OCI-LY1 (cell line): ENCODE measurements around the gene CSTF2.

Experiments
- H2AFZ ChIP-seq: fragments of 200-600 bp; sonication (generic), shearing (Covaris generic); 2 replicates; pipeline ENCODE4 v1.6.0; 2014; ENCODE audit warnings: antibody characterized with exemption, mild to moderate bottlenecking, low read length
- H3F3A ChIP-seq: fragments of 200-600 bp; sonication (generic), shearing (Covaris generic); 2 replicates; pipeline ENCODE4 v1.6.0; 2014; ENCODE audit warnings: mild to moderate bottlenecking, antibody characterized with exemption, low read length, moderate library complexity; ENCODE audit not compliant: insufficient read depth
- H3K27ac ChIP-seq: fragments of 200-600 bp; sonication (generic); 2 replicates; pipeline ENCODE4 v1.5.1; 2014; ENCODE audit warnings: low read length, mixed run types, mild to moderate bottlenecking, low read depth; ENCODE audit not compliant: poor library complexity, severe bottlenecking
- H3K27me3 ChIP-seq: fragments of 200-600 bp; sonication (generic); 2 replicates; pipeline ENCODE4 v1.6.0; 2014; ENCODE audit warnings: antibody characterized with exemption, mild to moderate bottlenecking, low read length, moderate library complexity; ENCODE audit not compliant: insufficient read depth
- H3K36me3 ChIP-seq: fragments of 200-600 bp; sonication (generic); 2 replicates; pipeline ENCODE4 v1.6.1; 2014; ENCODE audit warnings: mild to moderate bottlenecking, antibody characterized with exemption, low read length, moderate library complexity, mixed read lengths; ENCODE audit not compliant: insufficient read depth
- H3K4me1 ChIP-seq: fragments of 200-600 bp; sonication (generic); 2 replicates; pipeline ENCODE4 v1.5.1; 2014; ENCODE audit warnings: mild to moderate bottlenecking, low read length, moderate library complexity; ENCODE audit not compliant: insufficient read depth, severe bottlenecking
- H3K4me2 ChIP-seq: fragments of 200-600 bp; sonication (generic), shearing (Covaris generic); 2 replicates; pipeline ENCODE4 v1.6.1; 2014; ENCODE audit warnings: low read length
- H3K4me3 ChIP-seq: fragments of 200-600 bp; sonication (generic); 2 replicates; pipeline ENCODE4 v1.5.1; 2014; ENCODE audit warnings: low read length, low read depth, mild to moderate bottlenecking, mixed read lengths; ENCODE audit not compliant: poor library complexity, severe bottlenecking
- H3K79me2 ChIP-seq: fragments of 200-600 bp; shearing (Covaris generic); 2 replicates; pipeline ENCODE4 v1.6.1; 2016; ENCODE audit warnings: mixed run types, low read length, mixed read lengths; ENCODE audit not compliant: insufficient read depth
- H3K9ac ChIP-seq: fragments of 200-600 bp; sonication (generic), shearing (Covaris generic); 2 replicates; pipeline ENCODE4 v1.6.1; 2014; ENCODE audit warnings: mild to moderate bottlenecking, low read length, mixed read lengths
- H3K9me2 ChIP-seq: fragments of 200-600 bp; sonication (generic), shearing (Covaris generic); 2 replicates; pipeline ENCODE4 v1.6.1; 2014; ENCODE audit warnings: low read depth, mild to moderate bottlenecking, low read length, mixed read lengths
- H3K9me3 ChIP-seq: fragments of 200-600 bp; shearing (Covaris generic); 2 replicates; pipeline ENCODE4 v1.6.1; 2014; ENCODE audit warnings: low read length, mixed read lengths
- H4K20me1 ChIP-seq: fragments of 200-600 bp; sonication (generic), shearing (Covaris generic); 2 replicates; pipeline ENCODE4 v1.6.0; 2016; ENCODE audit warnings: mild to moderate bottlenecking, low read length; ENCODE audit not compliant: insufficient read depth
- EZH2 ChIP-seq: fragments of 200-600 bp; sonication (generic), shearing (Covaris generic); IDR thresholded peaks from 2 replicates; pipeline ENCODE4 v1.8.0; 2017; ENCODE audit warnings: borderline replicate concordance, mixed run types, mild to moderate bottlenecking, antibody characterized with exemption, low read length, moderate library complexity, mixed read lengths
- TF ChIP-seq, protein P1 (sequence below): fragments of 200-600 bp; sonication (generic), shearing (Covaris generic); IDR thresholded peaks from 2 replicates; pipeline ENCODE4 v1.5.1; 2017; ENCODE audit warnings: mild to moderate bottlenecking, antibody characterized with exemption, low read length, moderate library complexity, mixed read lengths

Gene CSTF2

DNA sequence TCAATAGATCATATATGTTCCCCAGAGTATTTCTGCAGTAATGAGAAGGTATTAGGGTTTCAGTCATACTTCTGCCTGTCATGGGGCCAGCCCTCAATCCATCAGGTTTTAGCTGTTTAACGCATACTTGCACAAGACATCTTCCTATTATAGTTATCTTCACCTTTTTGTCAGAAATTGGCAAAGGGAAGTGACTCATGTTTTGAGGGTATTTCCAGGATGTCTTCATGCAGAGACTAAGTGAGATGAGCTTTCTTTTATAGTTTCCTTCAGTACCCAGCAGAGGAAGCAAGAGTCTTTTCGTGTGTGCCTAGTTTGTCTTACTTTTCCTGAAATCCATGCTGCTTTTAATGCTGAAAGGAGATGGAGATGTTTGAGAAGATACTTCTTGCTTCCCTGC lies 9.5 kb downstream of the CSTF2 start:
- H3K9me2 ChIP-seq: no peaks in the 10 kb centered on the region
- TF ChIP-seq, protein P1, sequence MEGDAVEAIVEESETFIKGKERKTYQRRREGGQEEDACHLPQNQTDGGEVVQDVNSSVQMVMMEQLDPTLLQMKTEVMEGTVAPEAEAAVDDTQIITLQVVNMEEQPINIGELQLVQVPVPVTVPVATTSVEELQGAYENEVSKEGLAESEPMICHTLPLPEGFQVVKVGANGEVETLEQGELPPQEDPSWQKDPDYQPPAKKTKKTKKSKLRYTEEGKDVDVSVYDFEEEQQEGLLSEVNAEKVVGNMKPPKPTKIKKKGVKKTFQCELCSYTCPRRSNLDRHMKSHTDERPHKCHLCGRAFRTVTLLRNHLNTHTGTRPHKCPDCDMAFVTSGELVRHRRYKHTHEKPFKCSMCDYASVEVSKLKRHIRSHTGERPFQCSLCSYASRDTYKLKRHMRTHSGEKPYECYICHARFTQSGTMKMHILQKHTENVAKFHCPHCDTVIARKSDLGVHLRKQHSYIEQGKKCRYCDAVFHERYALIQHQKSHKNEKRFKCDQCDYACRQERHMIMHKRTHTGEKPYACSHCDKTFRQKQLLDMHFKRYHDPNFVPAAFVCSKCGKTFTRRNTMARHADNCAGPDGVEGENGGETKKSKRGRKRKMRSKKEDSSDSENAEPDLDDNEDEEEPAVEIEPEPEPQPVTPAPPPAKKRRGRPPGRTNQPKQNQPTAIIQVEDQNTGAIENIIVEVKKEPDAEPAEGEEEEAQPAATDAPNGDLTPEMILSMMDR: no peak
- TF ChIP-seq EZH2: no peak
- no peaks in the 10 kb centered on the region for H3K4me1 ChIP-seq
- H3K4me2 ChIP-seq: no peak overlapping the region
- no peak overlapping the region for H3K4me3 ChIP-seq
- H3K27me3 ChIP-seq: no peaks in the 10 kb centered on the region
- H3K27ac ChIP-seq: no peak overlapping the region
- H2AFZ ChIP-seq: no peak overlapping the region
- no peaks in the 10 kb centered on the region for H3K9me3 ChIP-seq
- H3F3A ChIP-seq: no peaks in the 10 kb centered on the region
- peaks cover 70% of the 10 kb centered on the region for H3K36me3 ChIP-seq
- H3K9ac ChIP-seq: no peak overlapping the region
- no peaks in the 10 kb centered on the region for H4K20me1 ChIP-seq
- H3K79me2 ChIP-seq: no peaks in the 10 kb centered on the region

- Histone ChIP-seq H3K9ac (no peak overlapping the region), H3F3A (no peaks in the 10 kb centered on the region), H3K9me3 (no peaks in the 10 kb centered on the region), H3K79me2 (no peaks in the 10 kb centered on the region), H3K36me3 (peaks cover 68% of the 10 kb centered on the region), H4K20me1 (no peaks in the 10 kb centered on the region), H2AFZ (no peak overlapping the region), H3K4me1 (no peaks in the 10 kb centered on the region), H3K9me2 (no peaks in the 10 kb centered on the region), H3K4me3 (no peak overlapping the region), H3K4me2 (no peak overlapping the region), H3K27me3 (no peaks in the 10 kb centered on the region), H3K27ac (no peak overlapping the region)
- no peak for TF ChIP-seq EZH2
- TF ChIP-seq, protein P1: no peak
Observed at GRCh38 chrX:100830143-100830542, 10.0 kb downstream of the CSTF2 start.

- Histone ChIP-seq H4K20me1 (no peaks in the 10 kb centered on the region), H3K9ac (no peak overlapping the region), H3K27ac (no peak overlapping the region), H3K4me2 (no peak overlapping the region), H3F3A (no peaks in the 10 kb centered on the region), H3K36me3 (peaks cover 72% of the 10 kb centered on the region), H3K79me2 (no peaks in the 10 kb centered on the region), H2AFZ (no peak overlapping the region), H3K9me2 (no peaks in the 10 kb centered on the region), H3K4me3 (no peak overlapping the region), H3K4me1 (no peaks in the 10 kb centered on the region), H3K9me3 (no peaks in the 10 kb centered on the region), H3K27me3 (no peaks in the 10 kb centered on the region)
- TF ChIP-seq EZH2: no peak
- TF ChIP-seq, protein P1: no peak
Observed at GRCh38 chrX:100830547-100830946, 10.4 kb downstream of the CSTF2 start.
